BJ (cell line): Measurements from ENCODE around the gene LRRK2. TPM values are rescaled to one million over a fixed set of nuclear protein-coding genes. Genes with fewer than 3 reads are reported as not detected.
A peak's percentile ranks its signal among the peaks of the same experiment; 100 is the strongest.
"Not testable (repeated sequence)": the region's sequence is repeated elsewhere in the genome, so short reads cannot be mapped to it uniquely, and the experiment has no call there.

Experiments
- CTCF ChIA-PET: fragments of 350-600 bp; formaldehyde crosslinking; extraction: SDS; loops from one replicate; lab custom pipeline; 2021; ENCODE audit warnings: antibody characterized with exemption, inconsistent platforms; lab: Yijun Ruan, JAX
- POLR2A ChIA-PET: fragments of 300-600 bp; sonication (Branson Sonifier 250); formaldehyde crosslinking; extraction: SDS; loops from one replicate; lab custom pipeline; 2021; ENCODE audit warnings: antibody characterized with exemption; lab: Charles Lee
- DNase-seq: peaks from one replicate; pipeline ENCODE4 v3.0.0-alpha.2; 2011; ENCODE audit warnings: low read depth
- H3K27me3 ChIP-seq: 2 replicates; pipeline ENCODE4 v1.6.0; 2011; ENCODE audit warnings: low read length; ENCODE audit not compliant: control insufficient read depth, insufficient read depth
- H3K36me3 ChIP-seq: 2 replicates; pipeline ENCODE4 v1.5.1; 2011; ENCODE audit warnings: low read length; ENCODE audit not compliant: control insufficient read depth, insufficient read depth
- H3K4me3 ChIP-seq: 2 replicates; pipeline ENCODE4 v1.5.1; 2011; ENCODE audit warnings: low read depth, mild to moderate bottlenecking, control low read depth, low read length
- CTCF ChIP-seq: IDR thresholded peaks from 2 replicates; pipeline ENCODE4 v1.5.1; 2011; ENCODE audit warnings: low read depth, mild to moderate bottlenecking, control low read depth, inconsistent platforms, low read length, moderate library complexity; ENCODE audit not compliant: insufficient read depth
- polyA plus RNA-seq: library from polyadenylated mRNA; depleted of rRNA; stranded (reverse); fragments of >200 nt; gene quantifications from 2 replicates; pipeline ENCODE4 v1.2.3, GENCODE V29; 2011

LRRK2 gene
- polyA plus RNA-seq, 1 experiment, result 1.5 TPM

GRCh38 chr12:40248034-40248433 is 23.2 kb downstream of the LRRK2 start:
- CTCF ChIA-PET, result no interaction called here
- H3K4me3 ChIP-seq, result no peak overlapping the region

DNA sequence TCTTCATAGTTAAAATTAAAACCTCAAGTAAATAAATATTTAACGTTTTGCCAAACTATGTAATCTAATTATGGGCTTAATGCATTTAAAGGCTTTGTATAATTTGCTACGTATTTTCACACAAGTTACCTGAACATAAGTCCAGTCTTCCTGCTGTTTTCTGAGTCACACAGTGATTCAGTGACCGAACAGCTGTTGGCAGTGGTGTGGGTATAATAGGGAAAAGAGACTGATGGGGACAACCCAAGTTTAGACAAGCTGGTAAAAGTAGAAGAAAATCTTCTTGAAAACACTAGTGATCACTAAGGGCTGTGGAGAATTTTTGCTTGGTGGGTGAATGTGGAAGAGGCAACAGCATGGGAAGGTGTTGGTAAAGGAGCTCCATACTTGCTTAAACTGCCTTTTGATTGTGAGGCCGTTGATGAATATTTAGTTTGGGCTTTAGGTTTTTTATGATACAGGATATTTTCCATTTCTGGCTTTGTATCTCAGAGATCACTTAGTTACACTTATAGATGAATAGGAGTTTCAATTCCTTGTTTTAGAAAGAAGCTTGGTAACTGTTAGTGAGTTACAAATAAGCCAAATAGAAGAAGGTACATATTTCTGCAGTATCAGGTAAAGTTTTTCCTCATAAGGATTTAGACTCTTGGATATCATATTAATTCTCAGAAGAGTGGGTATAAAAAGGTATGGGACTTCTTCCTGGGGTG is 23.9 kb downstream of the LRRK2 start:
- DNase-seq, result no peak
- CTCF ChIA-PET, result interaction anchor here (0.9 to 1.6 kb wide), 2 partner anchors 13 to 99 kb away, joined by 3 read pairs; no protein-coding TSS in a partner anchor

More at GRCh38 chr12:40248034-40248433, 23.2 kb downstream of the LRRK2 start:
- no peaks in the 10 kb centered on the region for H3K36me3 ChIP-seq
- POLR2A ChIA-PET, result no interaction called here
- no peaks in the 10 kb centered on the region for H3K27me3 ChIP-seq
- TF ChIP-seq CTCF, result no peak
- DNase-seq, result no peak

GRCh38 chr12:40250652-40251051 is 25.9 kb downstream of the LRRK2 start:
- H3K36me3 ChIP-seq, CTCF ChIA-PET, DNase-seq, H3K27me3 ChIP-seq, H3K4me3 ChIP-seq, POLR2A ChIA-PET: not testable (repeated sequence)

More for the DNA sequence above, 23.9 kb downstream of the LRRK2 start:
- TF ChIP-seq CTCF, result no peak
- Histone ChIP-seq H3K4me3 (no peak overlapping the region), H3K27me3 (no peaks in the 10 kb centered on the region), H3K36me3 (no peaks in the 10 kb centered on the region)
- POLR2A ChIA-PET, result no interaction called here

GRCh38 chr12:40253936-40254335 is 29.1 kb downstream of the LRRK2 start:
- TF ChIP-seq CTCF, result no peak
- ChIA-PET POLR2A (no interaction called here), CTCF (interaction anchor here (0.6 to 0.7 kb wide), 2 partner anchors 96 to 99 kb away, joined by 3 read pairs; no protein-coding TSS in a partner anchor)
- Histone ChIP-seq H3K27me3 (no peaks in the 10 kb centered on the region), H3K4me3 (no peak overlapping the region), H3K36me3 (no peaks in the 10 kb centered on the region)
- DNase-seq, result peak; percentile 18

- H3K27me3 ChIP-seq, result no peaks in the 10 kb centered on the region
- ChIA-PET POLR2A (no interaction called here), CTCF (interaction anchor here (0.6 kb wide), 1 partner anchor 99 kb away, joined by 3 read pairs; no protein-coding TSS in a partner anchor)
- H3K36me3 ChIP-seq, result no peaks in the 10 kb centered on the region
- DNase-seq, result no peak
- TF ChIP-seq CTCF, result no peak
- no peak overlapping the region for H3K4me3 ChIP-seq
These were observed 29.8 kb downstream of the LRRK2 start for GRCh38 chr12:40254455-40255085.
